HCT116 (cell line): ENCODE measurements around the gene HRC. TPM values are rescaled to one million over a fixed set of nuclear protein-coding genes. Genes with fewer than 3 reads are reported as not detected.

Source experiments
- ATAC-seq: fragments of 200-7000 bp; cut with Tn5 transposase; 2 replicates; pipeline ENCODE4 v1.9.1; 2020; ENCODE audit warnings: mild to moderate bottlenecking, moderate library complexity
- BruUV-seq: library from RNA; stranded (reverse); fragments of 400-500 nt; replicated peaks from 2 replicates; lab custom pipeline; 2021; lab: Mats Ljungman, UMichigan
- CTCF ChIA-PET: fragments of 300-600 bp; sonication (Branson Sonifier 250); formaldehyde crosslinking; loops from one replicate; lab custom pipeline; 2021; ENCODE audit warnings: antibody characterized with exemption; lab: Charles Lee
- POLR2A ChIA-PET: fragments of 300-600, 350-600 bp; sonication (Branson Sonifier 250); formaldehyde crosslinking; loops from one replicate; lab custom pipeline; 2021; ENCODE audit warnings: antibody characterized with exemption; lab: Charles Lee
- RAD21 ChIA-PET, 2 experiments: fragments of 300-600 bp; sonication (Branson Sonifier 250); formaldehyde crosslinking; loops; one replicate each; lab custom pipeline; 2023; ENCODE audit warnings: low total read pairs in 2 of 2; ENCODE audit not compliant: uncharacterized antibody in 2 of 2, unreplicated experiment in 2 of 2, low non-redundant PET in 1 of 2; lab: Charles Lee
- DNase-seq: peaks from one replicate; pipeline ENCODE4 v3.0.0-alpha.2; 2010; ENCODE audit warnings: low read depth, low spot score
- H2AFZ ChIP-seq: fragments of 200-600 bp; shearing (Covaris generic), sonication (generic); 2 replicates; pipeline ENCODE4 v1.6.1; 2017; ENCODE audit warnings: low read depth, mixed run types, mixed read lengths, antibody characterized with exemption, low read length; ENCODE audit not compliant: poor library complexity, severe bottlenecking
- H3K27ac ChIP-seq: 2 replicates; pipeline ENCODE4 v1.5.1; 2012; ENCODE audit warnings: low read depth, low read length
- H3K27me3 ChIP-seq: fragments of 200-600 bp; sonication (generic); 2 replicates; pipeline ENCODE4 v1.6.1; 2016; ENCODE audit warnings: mixed run types, low read length, mixed read lengths; ENCODE audit not compliant: insufficient read depth
- H3K36me3 ChIP-seq, 2 experiments: fragments of 200-500 bp in 1 of 2; fragments of 200-600 bp in 1 of 2; sonication (Bioruptor generic) in 1 of 2; sonication (generic) in 1 of 2; 2 replicates each; pipeline versions ENCODE4 v1.5.1 to v1.6.1; 2014 to 2016; ENCODE audit warnings: low read length in 2 of 2, inconsistent platforms in 1 of 2, mixed read lengths in 1 of 2, mixed run types in 1 of 2; ENCODE audit not compliant: insufficient read depth in 2 of 2, control insufficient read depth in 1 of 2
- H3K4me1 ChIP-seq, 2 experiments: fragments of 200-600 bp in 1 of 2; sonication (generic) in 1 of 2; 2 replicates each; pipeline versions ENCODE4 v1.5.1 to v1.6.1; 2012 to 2017; ENCODE audit warnings: low read length in 2 of 2, inconsistent platforms in 1 of 2, mild to moderate bottlenecking in 1 of 2, mixed read lengths in 1 of 2, mixed run types in 1 of 2, moderate library complexity in 1 of 2; ENCODE audit not compliant: insufficient read depth in 2 of 2, control insufficient read depth in 1 of 2
- H3K4me2 ChIP-seq: fragments of 200-600 bp; sonication (generic); 2 replicates; pipeline ENCODE4 v1.6.1; 2017; ENCODE audit warnings: mixed run types, low read length, mixed read lengths
- H3K4me3 ChIP-seq, 2 experiments: fragments of 200-600 bp in 1 of 2; sonication (generic) in 1 of 2; replicated peaks in 1 of 2; 2 replicates each; pipeline ENCODE4 v1.5.1; 2011 to 2016; ENCODE audit warnings: low read length in 2 of 2, control low read depth in 1 of 2, low read depth in 1 of 2, mild to moderate bottlenecking in 1 of 2, mixed read lengths in 1 of 2, mixed run types in 1 of 2
- H3K79me2 ChIP-seq: fragments of 200-600 bp; sonication (generic); 2 replicates; pipeline ENCODE4 v1.6.1; 2017; ENCODE audit warnings: mild to moderate bottlenecking, mixed run types, low read length, moderate library complexity, mixed read lengths; ENCODE audit not compliant: insufficient read depth
- H3K9ac ChIP-seq: fragments of 200-600 bp; sonication (generic); 2 replicates; pipeline ENCODE4 v1.6.1; 2016; ENCODE audit warnings: low read length, mixed read lengths
- H3K9me2 ChIP-seq: fragments of 200-600 bp; sonication (generic), shearing (Covaris generic); 2 replicates; pipeline ENCODE4 v1.6.1; 2017; ENCODE audit warnings: mixed run types, mild to moderate bottlenecking, moderate library complexity; ENCODE audit not compliant: insufficient read depth
- H3K9me3 ChIP-seq, 2 experiments: fragments of 200-500 bp in 1 of 2; fragments of 200-600 bp in 1 of 2; sonication (Bioruptor generic) in 1 of 2; sonication (generic) in 1 of 2; 2 replicates each; pipeline ENCODE4 v1.6.1; 2014 to 2017; ENCODE audit warnings: low read length in 2 of 2, mixed read lengths in 2 of 2, inconsistent platforms in 1 of 2, low read depth in 1 of 2, mild to moderate bottlenecking in 1 of 2, mixed run types in 1 of 2, moderate library complexity in 1 of 2; ENCODE audit not compliant: control insufficient read depth in 1 of 2, insufficient read depth in 1 of 2
- H4K20me1 ChIP-seq: fragments of 200-600 bp; sonication (generic), shearing (Covaris generic); 2 replicates; pipeline ENCODE4 v1.6.1; 2017; ENCODE audit warnings: mixed run types, mild to moderate bottlenecking, moderate library complexity; ENCODE audit not compliant: insufficient read depth
- CBX3 ChIP-seq: IDR thresholded peaks from 2 replicates; pipeline ENCODE4 v1.6.1; 2012; ENCODE audit warnings: low read depth
- CEBPB ChIP-seq: IDR thresholded peaks from 2 replicates; pipeline ENCODE4 v1.6.1; 2012; ENCODE audit warnings: low read depth
- EGR1 ChIP-seq: IDR thresholded peaks from 2 replicates; pipeline ENCODE4 v1.6.1; 2012; ENCODE audit warnings: low read depth
- ELF1 ChIP-seq: IDR thresholded peaks from 2 replicates; pipeline ENCODE4 v1.6.1; 2012; ENCODE audit warnings: low read depth, borderline replicate concordance
- EZH2 ChIP-seq: fragments of 200-600 bp; sonication (generic); IDR thresholded peaks from 2 replicates; pipeline ENCODE4 v1.6.1; 2017; ENCODE audit warnings: antibody characterized with exemption, mixed run types
- EZH2phosphoT487 ChIP-seq: fragments of 200-600 bp; IDR thresholded peaks from 2 replicates; pipeline ENCODE4 v1.6.1; 2018; ENCODE audit warnings: antibody characterized with exemption, borderline replicate concordance
- FOSL1 ChIP-seq: IDR thresholded peaks from 2 replicates; pipeline ENCODE4 v1.6.1; 2012; ENCODE audit warnings: low read depth
- JUND ChIP-seq: IDR thresholded peaks from 2 replicates; pipeline ENCODE4 v1.6.1; 2012
- POLR2A ChIP-seq: IDR thresholded peaks from 2 replicates; pipeline ENCODE4 v1.7.0; 2011; ENCODE audit warnings: borderline replicate concordance; ENCODE audit not compliant: insufficient read depth, insufficient read length; ENCODE audit errors: extremely low read depth
- POLR2AphosphoS5 ChIP-seq: IDR thresholded peaks from 2 replicates; pipeline ENCODE4 v1.6.1; 2011; ENCODE audit warnings: mild to moderate bottlenecking, low read depth, low read length, moderate library complexity
- RAD21 ChIP-seq: IDR thresholded peaks from 2 replicates; pipeline ENCODE4 v1.6.1; 2012; ENCODE audit warnings: low read depth, mild to moderate bottlenecking
- SIN3A ChIP-seq: IDR thresholded peaks from 2 replicates; pipeline ENCODE4 v1.6.1; 2012; ENCODE audit warnings: low read depth
- SP1 ChIP-seq: IDR thresholded peaks from 2 replicates; pipeline ENCODE4 v1.6.1; 2012; ENCODE audit warnings: low read depth
- SRF ChIP-seq: IDR thresholded peaks from 2 replicates; pipeline ENCODE4 v1.6.1; 2012; ENCODE audit warnings: low read depth
- ZFX ChIP-seq: fragments of 450-650 bp; IDR thresholded peaks from 2 replicates; pipeline ENCODE4 v1.6.1; 2017
- ZNF274 ChIP-seq: fragments of 200-500 bp; sonication (Bioruptor generic); IDR thresholded peaks from 2 replicates; pipeline ENCODE4 v1.6.1; 2014; ENCODE audit warnings: mild to moderate bottlenecking, low read depth, low read length, inconsistent platforms
- intact Hi-C: fragments of 100-400 bp; cut with micrococcal nuclease; formaldehyde crosslinking; loops from 2 replicates; pipeline ENCODE4 v1.10.0; 2022
- total RNA-seq: library from RNA; stranded (reverse); gene quantifications from one replicate; pipeline ENCODE4 v1.2.1, GENCODE V29; 2021; ENCODE audit not compliant: unreplicated experiment
- TF ChIP-seq, protein P1 (sequence below): IDR thresholded peaks from 2 replicates; pipeline ENCODE4 v1.6.1; 2012
- TF ChIP-seq, protein P2 (sequence below): IDR thresholded peaks from 2 replicates; pipeline ENCODE4 v1.6.1; 2012

Gene HRC
- total RNA-seq, 1 experiment from 2014 or later, result not detected

DNA sequence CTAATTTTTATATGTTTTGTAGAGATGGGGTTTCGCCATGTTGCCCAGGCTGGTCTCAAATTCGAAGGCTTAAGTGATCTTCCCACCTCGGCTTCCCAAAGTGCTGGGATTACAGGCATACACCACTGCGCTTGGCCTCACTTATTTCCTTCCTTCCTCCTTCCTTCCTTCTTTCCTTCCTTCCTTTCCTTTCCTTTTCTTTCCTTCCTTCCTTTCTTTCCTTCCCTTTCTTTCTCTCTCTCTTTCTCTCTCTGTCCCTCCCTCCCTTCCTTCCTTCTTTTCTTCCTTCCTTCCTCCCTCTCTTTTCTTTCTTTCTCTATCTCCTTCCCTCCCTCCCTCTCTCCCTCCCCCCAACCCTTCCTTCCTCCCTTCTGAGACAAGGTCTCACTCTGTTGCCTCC lies 39.2 kb upstream of the HRC start:
- intact Hi-C loops, result no loop called here
- Histone ChIP-seq H3K36me3 (peaks cover 4 to 18% of the 10 kb centered on the region in 2 experiments), H3K4me2 (no peak overlapping the region), H3K27me3 (no peaks in the 10 kb centered on the region), H3K27ac (no peak overlapping the region), H2AFZ (no peak overlapping the region), H3K9me3 (peaks cover 0 to 3% of the 10 kb centered on the region in 2 experiments; a peak in 1 of 4 replicates), H3K4me1 (peaks cover 0 to 3% of the 10 kb centered on the region in 2 experiments; a peak in 1 of 4 replicates), H3K9ac (no peak overlapping the region), H3K79me2 (no peaks in the 10 kb centered on the region), H4K20me1 (no peaks in the 10 kb centered on the region), H3K4me3 (no peak overlapping the region), H3K9me2 (no peaks in the 10 kb centered on the region)
- ATAC-seq, result no peak
- ChIA-PET POLR2A (no interaction called here), CTCF (interaction anchor here (0.8 kb wide), 1 partner anchor 31 kb away, joined by 3 read pairs; no protein-coding TSS in a partner anchor), RAD21 (no interaction called here)
- BruUV-seq, result no TSS peak
- DNase-seq, result no peak
- no peak for TF ChIP-seq ZFX
- no peak for TF ChIP-seq EZH2phosphoT487
- TF ChIP-seq ZNF274, result no peak
- TF ChIP-seq POLR2A, result no peak
- no peak for TF ChIP-seq EGR1
- TF ChIP-seq ELF1, result no peak
- TF ChIP-seq CEBPB, result no peak
- no peak for TF ChIP-seq POLR2AphosphoS5
- TF ChIP-seq SP1, result no peak
- no peak for TF ChIP-seq CBX3
- no peak for TF ChIP-seq RAD21
- no peak for TF ChIP-seq SRF
- TF ChIP-seq, protein P1, sequence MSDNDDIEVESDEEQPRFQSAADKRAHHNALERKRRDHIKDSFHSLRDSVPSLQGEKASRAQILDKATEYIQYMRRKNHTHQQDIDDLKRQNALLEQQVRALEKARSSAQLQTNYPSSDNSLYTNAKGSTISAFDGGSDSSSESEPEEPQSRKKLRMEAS, result no peak
- TF ChIP-seq, protein P2, sequence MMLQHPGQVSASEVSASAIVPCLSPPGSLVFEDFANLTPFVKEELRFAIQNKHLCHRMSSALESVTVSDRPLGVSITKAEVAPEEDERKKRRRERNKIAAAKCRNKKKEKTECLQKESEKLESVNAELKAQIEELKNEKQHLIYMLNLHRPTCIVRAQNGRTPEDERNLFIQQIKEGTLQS, result no peak
- no peak for TF ChIP-seq JUND
- TF ChIP-seq SIN3A, result no peak
- no peak for TF ChIP-seq EZH2
- no peak for TF ChIP-seq FOSL1
